HG02973 (cell line): ENCODE data around the gene WIF1.

Experiments used
- ATAC-seq: cut with Tn5 transposase; IDR thresholded peaks from one replicate; pipeline ENCODE4 v1.9.1; 2021; ENCODE audit warnings: moderate library complexity; ENCODE audit not compliant: unreplicated experiment

The WIF1 gene

GRCh38 chr12:65123435-65124063, 2.4 kb upstream of the WIF1 start:
- ATAC-seq = no peak

- ATAC-seq = no peak
Measured at GRCh38 chr12:65122703-65123102, 1.6 kb upstream of the WIF1 start.

GRCh38 chr12:65121956-65122469, 908 bp upstream of the WIF1 start:
- no peak for ATAC-seq

- no peak for ATAC-seq
Measured at GRCh38 chr12:65119063-65119462, 2.0 kb downstream of the WIF1 start.

GRCh38 chr12:65113621-65114035, 7.5 kb downstream of the WIF1 start:
- no peak for ATAC-seq

- ATAC-seq = no peak
Measured at GRCh38 chr12:65106948-65107347, 14.2 kb downstream of the WIF1 start.

GRCh38 chr12:65100140-65100539, 21.0 kb downstream of the WIF1 start:
- no peak for ATAC-seq

GRCh38 chr12:65099182-65099581, 21.9 kb downstream of the WIF1 start:
- no peak for ATAC-seq

- ATAC-seq = no peak
Measured at GRCh38 chr12:65098364-65098763, 22.7 kb downstream of the WIF1 start.

- ATAC-seq = no peak
Measured at GRCh38 chr12:65094722-65095121, 26.4 kb downstream of the WIF1 start.

GRCh38 chr12:65093606-65094005, 27.5 kb downstream of the WIF1 start:
- no peak for ATAC-seq

GRCh38 chr12:65090461-65090860, 30.6 kb downstream of the WIF1 start:
- no peak for ATAC-seq

GRCh38 chr12:65086236-65086635, 34.9 kb downstream of the WIF1 start:
- no peak for ATAC-seq

- ATAC-seq = no peak
Measured at GRCh38 chr12:65084579-65084978, 36.5 kb downstream of the WIF1 start.

- no peak for ATAC-seq
Measured at GRCh38 chr12:65083581-65083980, 37.5 kb downstream of the WIF1 start.

- no peak for ATAC-seq
Measured at GRCh38 chr12:65082406-65082805, 38.7 kb downstream of the WIF1 start.

- ATAC-seq = no peak
Measured at GRCh38 chr12:65081496-65081895, 39.6 kb downstream of the WIF1 start.

- no peak for ATAC-seq
Measured at GRCh38 chr12:65074932-65075331, 46.2 kb downstream of the WIF1 start.

- ATAC-seq = no peak
Measured at GRCh38 chr12:65069336-65069735, 51.8 kb downstream of the WIF1 start.

GRCh38 chr12:65067383-65067782, 53.7 kb downstream of the WIF1 start:
- ATAC-seq = no peak

- no peak for ATAC-seq
Measured at GRCh38 chr12:65055859-65056258, 65.2 kb downstream of the WIF1 start.

- no peak for ATAC-seq
Measured at GRCh38 chr12:65051218-65051617, 69.9 kb downstream of the WIF1 start.

- ATAC-seq = no peak
Measured at GRCh38 chr12:65045269-65045668, 75.8 kb downstream of the WIF1 start.
